Naive B cell (primary cell): ENCODE measurements around the gene KRTAP10-7. TPM values are rescaled to one million over a fixed set of nuclear protein-coding genes. Genes with fewer than 3 reads are reported as not detected.

Experiments used
- polyA plus RNA-seq, 6 donors: library from polyadenylated mRNA; unstranded; fragments of 300-500 nt; fragmentation: Illumina TruSeq; gene quantifications; one replicate each; pipeline ENCODE4 v1.2.3, GENCODE V29; 2021; ENCODE audit warnings: low read depth in 6 of 6

Gene KRTAP10-7
- polyA plus RNA-seq, 6 donors from 2014 or later: not detected

Other genes starting within 250 kb of the KRTAP10-7 start
- 1 to 10 TPM in 5 of 6 donors, under 1 TPM in 1; 0.48 to 4.8 (median 2.6) TPM for gene TRPM2, start 247.0 kb upstream of the KRTAP10-7 start, polyA plus RNA-seq
- gene LRRC3, start 145.1 kb upstream of the KRTAP10-7 start, polyA plus RNA-seq: 1 to 10 TPM in 1 of 6 donors, under 1 TPM in 5; 0.12 to 2.0 (median 0.64) TPM
- not detected for gene KRTAP10-1, start 60.4 kb upstream of the KRTAP10-7 start, polyA plus RNA-seq
- gene KRTAP10-2, start 49.1 kb upstream of the KRTAP10-7 start, polyA plus RNA-seq: not detected
- not detected for gene KRTAP10-3, start 41.8 kb upstream of the KRTAP10-7 start, polyA plus RNA-seq
- not detected for gene KRTAP10-4, start 26.9 kb upstream of the KRTAP10-7 start, polyA plus RNA-seq
- gene KRTAP10-5, start 20.0 kb upstream of the KRTAP10-7 start, polyA plus RNA-seq: not detected
- not detected for gene KRTAP10-6, start 8.1 kb upstream of the KRTAP10-7 start, polyA plus RNA-seq
- gene KRTAP10-8, start 11.5 kb downstream of the KRTAP10-7 start, polyA plus RNA-seq: not detected
- not detected for gene KRTAP10-9, start 26.5 kb downstream of the KRTAP10-7 start, polyA plus RNA-seq
- gene KRTAP10-10, start 36.8 kb downstream of the KRTAP10-7 start, polyA plus RNA-seq: not detected
- not detected for gene KRTAP10-11, start 45.8 kb downstream of the KRTAP10-7 start, polyA plus RNA-seq
- not detected for gene KRTAP12-4, start 54.1 kb downstream of the KRTAP10-7 start, polyA plus RNA-seq
- gene KRTAP12-3, start 57.3 kb downstream of the KRTAP10-7 start, polyA plus RNA-seq: not detected
- gene KRTAP12-2, start 66.3 kb downstream of the KRTAP10-7 start, polyA plus RNA-seq: not detected
- not detected for gene KRTAP12-1, start 81.6 kb downstream of the KRTAP10-7 start, polyA plus RNA-seq
- not detected for gene KRTAP10-12, start 96.6 kb downstream of the KRTAP10-7 start, polyA plus RNA-seq
- gene TSPEAR, start 111.0 kb downstream of the KRTAP10-7 start, polyA plus RNA-seq: not detected
- gene UBE2G2, start 201.2 kb downstream of the KRTAP10-7 start, polyA plus RNA-seq: 10 to 100 TPM; 53.8 to 72.5 (median 59.5) TPM
- gene SUMO3, start 217.5 kb downstream of the KRTAP10-7 start, polyA plus RNA-seq: 100 to 1,000 TPM in 1 of 6 donors, 10 to 100 TPM in 5; 71.2 to 100 (median 79.5) TPM